ENCODE measurements around the gene PWP2.
"Not testable (repeated sequence)": the region's sequence is repeated elsewhere in the genome, so short reads cannot be mapped to it uniquely, and the experiment has no call there.

PWP2 gene

GRCh38 chr21:44139787-44140551 lies 32.8 kb downstream of the PWP2 start:
- peak in 1 of 2 donors; percentile 1 for DNase-seq

DNA sequence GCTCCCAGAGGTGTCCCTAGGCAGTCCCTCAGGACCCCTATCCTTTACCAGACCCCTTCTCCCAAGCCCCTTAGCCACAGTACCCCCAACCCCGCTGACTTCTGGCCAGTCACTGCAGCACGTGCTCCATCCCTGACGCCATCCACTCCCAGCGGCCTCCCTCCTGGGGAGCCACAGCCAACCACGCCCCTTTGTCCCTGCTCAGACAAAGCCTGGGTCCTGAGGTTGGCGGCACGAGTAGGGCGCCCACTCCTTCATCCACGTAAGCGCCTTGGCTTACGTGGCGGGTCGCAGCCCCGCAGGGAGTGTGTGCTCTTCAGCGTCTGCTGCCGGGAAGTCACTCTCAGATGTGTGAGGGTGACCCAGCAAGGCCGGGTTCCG lies 33.3 kb downstream of the PWP2 start:
- not testable (repeated sequence) for DNase-seq

- DNase-seq: not testable (repeated sequence)
Observed at GRCh38 chr21:44142470-44142869, 35.3 kb downstream of the PWP2 start.

- peak; percentile 53 to 72 for DNase-seq
Observed at GRCh38 chr21:44143380-44143779, 36.2 kb downstream of the PWP2 start.

DNA sequence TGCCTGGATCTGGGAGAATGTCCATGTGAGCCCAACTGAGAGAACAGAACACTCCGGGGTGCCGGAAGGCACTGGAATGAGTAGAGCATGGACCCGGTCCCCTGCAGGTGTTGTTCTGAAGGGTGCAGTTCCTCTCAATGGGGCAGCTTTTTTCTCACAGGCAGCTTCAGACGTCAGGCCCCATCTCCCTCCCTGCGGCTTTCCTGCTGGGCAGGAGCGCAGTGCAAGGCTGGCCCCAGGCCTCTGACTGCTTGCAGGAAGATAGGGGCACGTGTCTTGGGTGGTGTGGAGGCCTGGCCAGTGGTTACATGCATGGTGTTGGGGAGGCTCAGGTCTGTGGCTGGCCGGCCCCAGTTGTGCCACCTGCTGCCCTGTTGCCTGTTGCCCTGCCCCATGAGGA lies 36.8 kb downstream of the PWP2 start:
- peak in 1 of 2 donors; percentile 0 for DNase-seq

DNA sequence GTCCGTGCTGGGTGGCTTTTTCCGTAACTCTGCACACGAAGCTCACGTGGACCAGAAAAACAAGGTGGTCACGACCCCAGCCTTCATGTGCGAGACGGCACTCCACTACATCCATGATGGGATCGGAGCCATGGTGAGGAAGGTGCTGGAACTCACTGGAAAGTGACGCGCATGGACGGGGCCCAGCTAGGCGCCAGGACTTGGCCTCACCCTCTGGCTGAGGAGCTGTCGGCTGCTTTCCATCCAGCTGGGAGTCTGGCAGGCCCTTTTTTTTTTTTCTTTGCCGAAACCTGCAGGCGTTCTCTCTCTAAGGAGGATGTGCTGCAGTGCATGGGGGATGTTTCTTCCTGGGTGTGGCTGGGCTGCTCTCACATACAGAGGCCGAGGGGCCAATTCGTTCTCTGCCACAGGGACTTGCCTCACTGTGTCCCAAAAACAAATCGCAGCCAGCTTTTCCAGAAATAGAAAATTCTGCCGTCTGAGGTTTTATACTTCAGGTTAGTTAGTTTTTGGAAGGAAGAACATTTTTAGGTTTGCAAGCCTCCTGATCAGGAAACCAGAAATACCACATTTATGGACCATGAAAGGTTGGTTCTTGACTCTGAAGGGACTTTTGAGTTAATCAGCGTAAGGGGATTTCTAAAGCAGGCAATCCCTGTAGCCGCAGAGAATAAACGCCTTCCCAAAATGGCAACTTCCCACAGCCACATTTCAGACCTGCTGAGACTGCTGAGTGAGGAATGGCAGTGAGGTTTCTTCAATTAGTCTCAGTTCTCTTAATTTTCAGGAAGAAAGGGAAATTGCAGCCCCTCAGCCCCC lies 37.8 kb downstream of the PWP2 start:
- DNase-seq: not testable (repeated sequence)

DNA sequence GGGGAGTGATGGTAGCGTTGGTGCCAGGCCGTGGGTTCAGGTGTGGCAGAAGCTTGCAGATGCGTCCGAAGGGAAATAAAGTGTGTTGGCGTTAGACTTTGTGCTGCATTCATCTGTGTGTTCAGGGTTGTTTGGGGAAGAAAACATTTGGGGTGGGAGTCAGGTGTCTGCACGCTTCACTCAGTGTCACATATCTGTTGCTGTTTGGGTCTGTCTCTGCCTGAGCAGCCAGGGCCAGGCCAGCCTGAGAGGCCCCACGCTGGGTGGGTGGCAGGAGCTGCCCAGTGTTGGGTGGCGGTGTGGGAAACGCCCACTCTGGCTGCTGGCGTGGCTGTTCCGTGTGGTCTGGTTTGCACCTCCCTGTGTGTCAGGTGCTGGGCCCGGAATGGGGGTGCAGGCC lies 38.4 kb downstream of the PWP2 start:
- DNase-seq: not testable (repeated sequence)

DNA sequence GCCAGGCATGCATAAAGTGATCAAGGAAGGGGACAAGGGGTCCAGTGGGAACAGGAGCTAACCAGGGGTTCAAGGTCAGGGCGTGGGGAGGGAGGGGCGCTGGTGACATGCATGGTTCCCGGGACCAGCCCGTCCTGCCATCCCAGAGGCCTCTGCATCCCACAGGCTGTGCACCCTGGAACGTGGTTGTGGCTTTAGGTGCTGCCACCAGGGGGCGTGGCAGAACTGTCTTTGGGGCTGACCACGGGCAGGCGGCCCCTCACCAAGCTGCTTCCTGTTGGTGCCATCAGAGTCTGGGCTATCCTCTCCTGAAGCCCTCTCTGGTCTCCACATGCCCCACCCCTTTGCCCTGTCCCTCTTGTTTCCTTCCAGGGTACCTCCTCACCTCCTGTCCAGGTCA lies 39.9 kb downstream of the PWP2 start:
- not testable (repeated sequence) for DNase-seq

DNA sequence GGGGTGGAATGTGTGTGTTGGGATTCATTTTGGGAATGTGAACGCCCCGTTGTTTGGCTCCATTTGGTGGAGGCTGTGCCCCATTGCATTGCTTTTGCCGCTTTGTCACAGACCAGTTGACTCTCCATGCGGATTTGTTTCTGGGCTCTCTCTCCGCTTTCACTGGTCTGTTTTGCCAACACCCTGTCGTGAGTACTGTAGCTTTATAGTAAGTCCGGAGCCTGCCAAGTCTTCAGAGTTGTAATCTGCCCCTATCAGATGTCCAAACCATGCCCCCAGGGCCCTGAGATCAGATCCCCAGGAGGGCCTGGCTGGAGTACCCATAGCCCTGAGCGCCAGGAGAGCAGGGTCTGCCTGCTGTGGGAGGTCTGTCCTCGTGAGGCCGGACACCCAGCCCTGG lies 43.1 kb downstream of the PWP2 start:
- not testable (repeated sequence) for DNase-seq

GRCh38 chr21:44153214-44153888 lies 46.2 kb downstream of the PWP2 start:
- not testable (repeated sequence) for DNase-seq

DNA sequence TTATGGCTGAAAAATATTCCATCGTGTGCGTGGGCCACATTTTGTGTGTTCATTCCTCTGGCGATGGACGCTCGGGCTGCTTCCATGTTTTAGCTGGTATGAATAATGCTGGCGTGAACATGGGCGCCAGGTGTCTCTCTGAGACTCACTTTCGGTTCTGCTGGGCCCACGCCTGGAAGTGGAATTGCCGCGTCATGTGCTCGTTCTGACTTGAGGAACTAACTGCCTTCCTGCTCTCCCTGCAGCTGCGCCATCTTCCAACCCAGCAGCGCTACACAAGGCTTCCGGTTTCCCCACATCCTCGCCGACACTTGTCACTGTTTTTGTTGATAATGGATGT lies 46.7 kb downstream of the PWP2 start:
- peak; percentile 25 to 28 for DNase-seq

DNA sequence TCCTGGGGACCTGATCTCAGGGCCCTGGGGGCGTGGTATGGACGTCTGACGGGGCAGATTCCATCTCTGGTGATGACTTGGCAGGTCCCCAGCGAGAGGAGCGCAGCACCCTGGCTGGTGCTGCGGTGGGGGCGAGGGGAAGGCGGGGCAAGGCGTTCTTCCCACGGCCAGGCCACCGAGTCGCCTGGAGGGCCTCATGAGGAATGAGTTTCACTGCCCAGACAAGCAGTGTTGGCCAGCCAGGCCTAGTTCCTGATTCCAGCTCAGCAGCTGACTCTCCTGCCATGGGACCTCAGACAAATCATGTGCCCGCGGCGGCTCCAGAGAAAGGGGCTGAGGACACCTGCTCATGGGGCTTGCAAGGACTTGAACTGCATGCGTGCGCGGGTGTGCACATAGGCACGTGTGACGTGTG lies 47.6 kb downstream of the PWP2 start:
- DNase-seq: not testable (repeated sequence)

DNA sequence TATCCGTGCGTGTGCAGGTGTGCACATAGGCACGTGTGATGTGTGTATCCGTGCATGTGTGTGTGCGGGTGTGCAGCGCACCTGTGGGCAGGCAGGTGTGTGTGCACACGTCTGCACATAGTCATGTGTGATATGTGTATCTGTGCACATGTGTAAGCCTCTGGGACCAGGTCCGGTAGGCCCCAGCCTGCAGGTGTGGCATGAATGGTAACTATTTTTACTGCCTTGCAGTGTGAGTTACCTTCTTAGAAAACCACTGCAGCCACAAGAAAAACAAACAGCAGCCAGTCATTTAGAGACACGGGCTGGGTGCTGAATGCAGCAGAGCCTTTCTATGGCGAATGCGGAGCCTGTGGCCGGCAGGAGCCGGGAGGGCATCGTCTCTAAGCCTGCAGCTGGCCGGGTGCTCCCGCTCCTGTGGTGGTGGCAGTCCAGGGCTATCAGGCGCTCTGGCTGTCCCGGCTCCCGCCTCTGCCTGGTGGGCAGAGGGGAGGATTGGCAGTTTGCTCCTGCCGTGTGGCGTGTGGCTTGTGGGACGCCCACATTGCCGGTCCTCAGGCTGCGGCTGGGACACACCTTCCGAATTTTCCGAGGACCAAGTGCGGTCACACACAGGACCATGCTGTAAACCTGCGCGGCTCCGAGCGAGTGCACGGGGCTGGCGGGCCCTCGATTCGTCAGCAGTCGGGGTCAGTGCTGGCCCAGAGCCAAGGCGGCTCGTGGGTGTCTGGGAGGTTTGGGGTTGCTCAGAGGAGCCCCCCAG lies 48.2 kb downstream of the PWP2 start:
- peak in 1 of 2 donors; percentile 14 for DNase-seq

DNA sequence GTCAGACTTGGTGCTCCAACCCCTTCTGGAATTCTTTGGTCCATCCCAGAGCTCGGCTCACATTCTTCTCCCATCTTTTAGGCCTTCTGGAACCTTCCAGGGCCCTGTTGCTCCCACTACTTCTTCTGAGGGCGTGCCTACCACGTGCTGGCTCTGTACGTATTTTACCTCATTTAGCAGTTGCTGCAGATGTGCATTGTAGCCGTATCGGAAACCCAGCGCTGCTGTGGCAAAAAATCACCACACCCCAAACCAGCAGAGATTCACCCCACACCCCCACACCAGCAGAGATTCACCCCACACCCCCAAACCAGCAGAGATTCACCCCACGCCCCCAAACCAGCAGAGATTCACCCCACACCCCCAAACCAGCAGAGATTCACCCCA lies 48.8 kb downstream of the PWP2 start:
- not testable (repeated sequence) for DNase-seq

DNA sequence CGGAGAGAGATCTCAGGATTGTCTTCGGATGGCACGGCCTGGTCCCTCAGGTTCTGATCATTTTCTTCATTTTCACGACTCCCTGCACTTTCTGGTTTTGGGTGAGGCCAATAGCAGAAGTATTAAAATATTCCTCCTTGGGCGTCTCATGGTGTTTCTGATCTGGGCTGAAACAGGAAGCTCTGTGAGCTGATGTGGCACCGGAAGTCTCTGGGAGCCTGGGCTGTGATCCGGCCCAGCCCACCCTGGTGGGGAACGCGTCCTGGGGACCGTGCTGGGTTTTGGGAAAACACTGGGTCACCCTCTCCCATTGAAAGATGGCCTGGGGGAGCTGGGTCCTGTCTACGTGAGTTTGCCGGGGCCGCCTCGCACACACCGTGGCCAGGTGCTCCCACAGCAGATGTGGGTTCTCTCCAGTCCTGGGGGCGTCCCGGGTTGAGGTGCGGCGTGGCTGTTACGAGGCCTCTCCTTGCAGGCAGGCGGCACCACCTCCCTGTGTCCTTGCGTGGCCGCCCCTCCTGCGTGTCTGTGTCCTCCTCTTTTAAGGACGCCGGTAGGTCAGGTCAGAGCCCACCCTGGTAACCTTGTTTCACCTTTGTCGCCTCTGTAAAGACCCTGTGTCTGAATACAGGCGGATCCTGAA lies 50.4 kb downstream of the PWP2 start:
- peak in 1 of 2 donors; percentile 10 for DNase-seq

GRCh38 chr21:44158082-44158468 lies 50.9 kb downstream of the PWP2 start:
- not testable (repeated sequence) for DNase-seq

DNA sequence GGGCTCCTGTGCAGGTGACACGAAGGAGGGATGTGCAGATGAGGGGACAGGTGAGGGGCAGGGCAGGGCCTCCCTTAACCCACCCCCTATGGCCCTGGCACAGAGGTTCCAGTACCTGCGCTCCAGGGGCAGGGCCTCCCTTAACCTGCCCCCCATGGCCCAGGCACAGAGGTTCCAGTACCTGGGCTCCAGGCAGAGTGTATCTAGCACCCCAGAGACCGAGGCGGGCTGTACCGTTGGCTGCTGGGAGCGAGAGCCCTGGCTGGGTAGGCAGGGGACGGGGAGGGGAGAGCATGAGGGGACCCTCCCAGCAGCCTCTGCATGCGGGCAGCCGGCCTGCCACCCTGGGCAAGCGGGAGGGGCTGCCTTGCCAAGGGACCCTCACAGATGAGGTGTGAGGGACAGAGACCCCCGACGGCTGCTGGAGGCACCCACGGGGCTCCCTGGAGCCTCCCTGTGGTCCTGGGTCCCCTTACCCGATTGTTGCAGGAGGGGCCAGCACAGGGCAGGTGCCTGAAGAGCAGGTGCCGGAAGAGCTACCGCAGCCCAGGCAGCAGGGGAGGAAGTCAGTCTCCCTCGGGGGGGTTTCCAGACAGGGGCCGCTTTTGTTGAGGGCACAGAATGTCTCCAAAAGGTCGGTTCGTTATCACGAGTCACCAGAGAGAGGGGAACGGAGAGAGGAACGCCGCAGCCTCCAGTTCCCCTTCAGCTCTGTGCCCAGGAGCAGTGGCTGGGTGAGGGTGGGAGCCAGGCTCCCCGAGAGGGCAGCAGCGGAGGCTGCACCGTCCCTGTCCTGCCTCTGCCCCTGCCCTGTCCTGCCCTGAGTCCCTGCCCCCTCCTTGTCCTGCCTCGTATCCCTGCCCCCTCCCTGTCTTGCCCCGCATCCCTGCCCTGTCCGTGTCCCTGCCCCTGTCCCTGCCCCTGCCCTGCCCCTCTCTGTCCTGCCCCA lies 52.4 kb downstream of the PWP2 start:
- DNase-seq: not testable (repeated sequence)

DNA sequence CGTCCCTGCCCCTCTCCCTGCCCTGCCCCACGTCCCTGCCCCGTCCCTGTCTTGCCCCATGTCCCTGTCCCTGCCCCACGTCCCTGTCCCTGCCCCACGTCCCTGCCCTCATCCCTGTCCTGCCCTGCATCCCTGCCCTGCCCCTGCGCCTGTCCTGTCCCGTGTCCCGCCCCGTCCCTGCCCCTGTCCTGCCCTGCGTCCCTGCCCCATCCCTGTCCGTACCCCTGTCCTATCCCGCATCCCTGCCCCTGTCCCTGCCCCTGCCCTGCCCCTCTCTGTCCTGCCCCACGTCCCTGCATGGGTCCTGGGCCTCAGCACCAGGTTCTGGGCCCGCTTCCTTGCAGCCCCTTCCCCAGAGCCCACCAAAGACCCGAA lies 53.1 kb downstream of the PWP2 start:
- not testable (repeated sequence) for DNase-seq

DNA sequence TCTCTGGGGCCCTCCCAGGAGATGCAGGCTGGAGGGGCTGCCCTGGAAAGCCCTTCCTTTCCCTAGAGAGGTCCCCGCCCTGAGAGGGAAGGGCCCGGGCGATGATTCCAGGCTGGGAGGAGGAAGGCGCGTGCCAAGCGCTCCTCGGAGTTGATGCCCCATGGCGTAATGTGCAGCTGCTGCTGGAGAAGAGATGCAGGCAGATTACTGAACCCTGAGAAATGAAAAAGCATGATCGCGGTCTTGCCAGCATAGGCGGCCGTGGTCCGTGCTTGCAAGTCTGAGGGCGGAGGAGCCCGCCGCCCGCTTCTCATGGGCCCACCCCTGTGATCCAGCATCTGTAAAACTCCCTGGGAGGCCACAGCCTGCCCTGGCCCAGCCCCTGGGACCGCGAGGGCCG lies 53.6 kb downstream of the PWP2 start:
- not testable (repeated sequence) for DNase-seq

GRCh38 chr21:44163167-44163653 lies 56.0 kb downstream of the PWP2 start:
- not testable (repeated sequence) for DNase-seq

DNA sequence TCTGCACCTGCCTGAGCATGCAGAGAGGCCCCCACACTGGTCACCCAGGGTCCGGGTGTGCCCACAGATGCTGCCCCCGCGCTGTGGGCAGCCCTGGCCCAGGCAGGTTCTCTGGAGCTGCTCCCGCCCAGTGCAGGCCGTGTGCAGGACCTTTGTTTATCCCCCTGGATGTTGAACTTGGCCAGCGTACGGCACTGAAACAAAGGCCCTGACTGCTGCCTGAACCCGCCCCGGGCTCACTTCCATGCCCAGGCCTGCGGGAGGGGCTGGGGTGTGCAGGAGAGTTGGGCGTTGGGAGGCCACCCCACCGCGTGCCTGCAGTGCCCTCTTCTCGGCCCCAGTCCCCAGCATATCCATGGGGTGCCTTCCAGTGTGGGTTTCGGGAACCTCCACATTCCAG lies 58.7 kb downstream of the PWP2 start:
- DNase-seq: not testable (repeated sequence)
